D721Med (cell line): ENCODE results near the gene TMED8.
"Not testable (repeated sequence)": the region's sequence is repeated elsewhere in the genome, so short reads cannot be mapped to it uniquely, and the experiment has no call there.

ENCODE experiments used
- DNase-seq: peaks from one replicate; pipeline ENCODE4 v3.0.0; 2011; ENCODE audit warnings: low spot score; ENCODE audit not compliant: insufficient read length
- FAIRE-seq: peaks from 2 replicates; lab custom pipeline; 2011; peaks lifted over from hg19 to GRCh38; lab: Jason Lieb, UNC
- TF ChIP-seq, protein P1 (sequence below): IDR thresholded peaks from 2 replicates; pipeline ENCODE4 v1.5.1; 2012; ENCODE audit warnings: mild to moderate bottlenecking, control low read depth; ENCODE audit not compliant: insufficient read depth; ENCODE audit errors: missing control alignments

TMED8 gene

DNA sequence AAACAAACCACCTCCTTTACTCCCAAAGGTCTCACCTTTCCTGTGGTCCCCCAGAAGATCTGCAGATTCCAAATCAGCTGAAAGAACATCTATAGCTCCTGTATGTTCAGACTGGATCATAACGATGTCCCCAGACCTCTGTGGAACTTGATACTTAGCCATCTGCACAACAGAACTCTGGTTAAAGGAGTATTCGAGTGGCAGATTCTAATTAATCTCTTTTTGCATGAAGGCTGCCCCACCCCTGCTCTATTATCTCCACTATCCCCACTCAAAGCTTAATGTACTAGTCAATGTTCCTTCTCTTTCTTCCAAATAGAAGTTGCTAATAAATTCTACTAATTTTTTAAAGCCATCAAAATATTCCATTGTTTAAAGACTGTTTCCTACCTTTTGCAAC lies 33.2 kb downstream of the TMED8 start:
- DNase-seq (no peak), FAIRE-seq (no peak)
- TF ChIP-seq, protein P1, sequence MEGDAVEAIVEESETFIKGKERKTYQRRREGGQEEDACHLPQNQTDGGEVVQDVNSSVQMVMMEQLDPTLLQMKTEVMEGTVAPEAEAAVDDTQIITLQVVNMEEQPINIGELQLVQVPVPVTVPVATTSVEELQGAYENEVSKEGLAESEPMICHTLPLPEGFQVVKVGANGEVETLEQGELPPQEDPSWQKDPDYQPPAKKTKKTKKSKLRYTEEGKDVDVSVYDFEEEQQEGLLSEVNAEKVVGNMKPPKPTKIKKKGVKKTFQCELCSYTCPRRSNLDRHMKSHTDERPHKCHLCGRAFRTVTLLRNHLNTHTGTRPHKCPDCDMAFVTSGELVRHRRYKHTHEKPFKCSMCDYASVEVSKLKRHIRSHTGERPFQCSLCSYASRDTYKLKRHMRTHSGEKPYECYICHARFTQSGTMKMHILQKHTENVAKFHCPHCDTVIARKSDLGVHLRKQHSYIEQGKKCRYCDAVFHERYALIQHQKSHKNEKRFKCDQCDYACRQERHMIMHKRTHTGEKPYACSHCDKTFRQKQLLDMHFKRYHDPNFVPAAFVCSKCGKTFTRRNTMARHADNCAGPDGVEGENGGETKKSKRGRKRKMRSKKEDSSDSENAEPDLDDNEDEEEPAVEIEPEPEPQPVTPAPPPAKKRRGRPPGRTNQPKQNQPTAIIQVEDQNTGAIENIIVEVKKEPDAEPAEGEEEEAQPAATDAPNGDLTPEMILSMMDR = no peak

GRCh38 chr14:77342726-77343397 lies 34.0 kb downstream of the TMED8 start:
- TF ChIP-seq, protein P1 = no peak
- FAIRE-seq = no peak
- no peak for DNase-seq

DNA sequence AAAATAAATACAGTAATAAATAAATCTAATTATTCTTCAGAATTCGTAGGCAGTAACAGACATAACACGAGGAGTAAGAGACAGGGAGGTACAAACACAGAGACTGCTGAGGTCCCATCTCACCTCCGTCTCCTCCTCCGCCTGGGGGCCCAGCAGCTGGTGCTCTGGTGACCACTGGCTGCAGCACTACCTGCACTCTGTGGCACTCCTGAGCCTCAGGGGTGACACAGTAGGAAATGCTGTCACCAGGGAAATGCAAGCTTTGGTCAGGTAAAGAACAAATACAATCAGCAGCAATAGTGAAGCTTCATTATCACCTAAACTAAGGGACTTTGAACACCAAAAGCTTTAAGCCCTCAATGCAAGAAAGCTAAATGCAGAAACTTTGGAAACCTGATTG lies 36.5 kb downstream of the TMED8 start:
- FAIRE-seq (no peak), DNase-seq (no peak)
- TF ChIP-seq, protein P1 = no peak

DNA sequence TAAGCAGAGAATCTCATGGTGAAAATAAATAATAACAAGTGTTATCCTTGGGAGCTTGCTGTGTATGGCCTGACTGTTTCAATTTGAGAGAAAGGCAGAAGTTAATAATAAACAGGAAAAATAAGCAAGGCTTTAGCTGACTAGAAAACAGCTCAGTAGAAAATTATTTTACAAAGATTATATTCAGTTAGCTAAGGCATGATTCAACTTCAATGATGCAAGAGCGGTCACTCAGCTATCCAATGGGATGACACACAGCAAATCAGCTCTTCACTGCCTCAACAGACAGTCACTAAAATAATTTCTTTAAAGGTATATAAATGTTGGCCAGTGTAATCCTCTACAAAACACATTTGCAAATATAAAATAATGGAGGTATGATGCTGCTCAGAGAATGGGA lies 37.5 kb downstream of the TMED8 start:
- no peak for FAIRE-seq

DNA sequence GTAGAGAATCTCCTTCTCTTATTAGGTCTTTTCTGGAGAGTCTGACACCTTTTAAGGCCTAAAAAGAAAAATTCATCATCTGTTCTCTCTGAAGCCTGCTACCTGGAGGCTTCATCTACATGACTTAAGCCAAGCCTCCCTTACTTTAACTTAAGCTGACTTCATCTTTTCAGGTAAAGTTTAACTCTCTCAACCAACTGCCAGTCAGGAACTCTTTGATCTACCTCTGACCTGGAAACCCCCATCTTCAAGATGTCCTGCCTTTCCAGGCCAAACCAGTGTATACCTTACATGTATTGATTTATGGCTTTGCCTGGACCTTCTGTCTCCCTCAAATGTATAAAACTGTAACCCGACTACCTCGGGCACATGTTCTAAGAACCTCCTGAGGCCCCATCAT lies 38.6 kb downstream of the TMED8 start:
- DNase-seq (no peak), FAIRE-seq (no peak)
- TF ChIP-seq, protein P1 = no peak

More for the DNA sequence above, 37.5 kb downstream of the TMED8 start:
- TF ChIP-seq, protein P1 = no peak
- DNase-seq = no peak

DNA sequence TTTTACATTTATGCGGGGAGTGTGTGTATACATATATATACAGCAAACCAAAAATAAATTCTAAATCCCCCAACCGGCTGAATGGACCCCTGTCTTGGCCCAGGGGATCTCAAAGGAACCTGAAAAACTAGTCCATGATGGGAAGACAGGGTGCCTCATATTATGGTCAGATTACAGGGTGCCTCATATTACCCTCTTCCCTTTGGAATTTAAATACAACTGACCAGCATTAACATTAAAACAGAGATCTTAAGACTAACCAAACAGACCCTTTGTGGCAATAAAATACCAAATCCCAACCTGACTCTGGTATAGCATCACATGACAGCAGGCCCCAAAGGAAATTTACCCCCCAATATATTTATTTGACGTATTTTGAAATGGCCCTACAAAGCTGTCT lies 39.0 kb downstream of the TMED8 start:
- no peak for FAIRE-seq
- TF ChIP-seq, protein P1 = no peak
- DNase-seq = no peak

DNA sequence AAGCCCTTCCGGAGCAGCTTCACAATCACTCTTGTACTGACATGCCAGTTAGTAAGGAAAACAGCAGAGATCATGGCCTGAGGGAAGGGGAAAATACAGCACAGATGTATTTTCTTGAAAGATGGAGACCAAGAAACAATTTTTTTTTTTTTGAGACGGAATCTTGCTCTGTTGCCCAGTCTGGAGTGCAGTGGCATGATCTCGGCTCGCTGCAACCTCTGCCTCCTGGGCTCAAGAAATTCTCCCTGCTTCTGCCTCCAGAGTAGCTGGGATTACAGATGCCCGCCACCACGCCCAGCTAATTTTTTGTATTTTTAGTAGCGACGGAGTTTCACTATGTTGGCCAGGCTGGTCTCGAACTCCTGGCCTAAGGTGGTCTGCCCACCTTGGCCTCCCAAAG lies 39.6 kb downstream of the TMED8 start:
- not testable (repeated sequence) for DNase-seq, FAIRE-seq
